COR-L47 (cell line): ENCODE data around the gene CACNA2D3.
A peak's percentile ranks its signal among the peaks of the same experiment; 100 is the strongest.
"Not testable (repeated sequence)": the region's sequence is repeated elsewhere in the genome, so short reads cannot be mapped to it uniquely, and the experiment has no call there.

ENCODE experiments used
- DNase-seq: peaks from one replicate; lab custom pipeline; 2025; lab: John Stamatoyannopoulos, UW

Gene CACNA2D3

GRCh38 chr3:54573858-54574257, 451.5 kb downstream of the CACNA2D3 start:
- no peak for DNase-seq

GRCh38 chr3:54574906-54575617, 452.7 kb downstream of the CACNA2D3 start:
- DNase-seq: no peak

- no peak for DNase-seq
Observed at GRCh38 chr3:54575618-54575960, 453.2 kb downstream of the CACNA2D3 start.

GRCh38 chr3:54577313-54577712, 455.0 kb downstream of the CACNA2D3 start:
- DNase-seq: no peak

GRCh38 chr3:54578417-54578816, 456.1 kb downstream of the CACNA2D3 start:
- DNase-seq: no peak

DNA sequence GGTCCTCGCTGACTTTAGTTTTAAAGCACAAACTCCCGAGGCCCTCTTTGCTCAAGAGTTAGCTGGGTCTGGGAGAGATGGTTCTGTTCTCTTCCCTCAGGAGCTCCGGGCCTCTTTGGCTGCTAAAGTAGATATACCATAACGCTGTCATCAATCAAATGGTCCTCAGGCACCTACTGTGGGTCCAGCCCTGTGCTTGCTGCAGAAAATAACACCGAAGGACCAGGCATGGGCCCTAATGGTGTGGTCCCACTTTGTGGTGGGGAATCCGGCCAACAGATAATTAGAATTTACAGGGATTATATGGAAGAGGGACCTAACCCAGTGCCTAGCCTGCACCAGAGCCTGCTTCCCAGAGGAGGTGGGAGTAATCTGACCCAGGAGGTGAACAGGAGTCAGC, 458.1 kb downstream of the CACNA2D3 start:
- no peak for DNase-seq

DNA sequence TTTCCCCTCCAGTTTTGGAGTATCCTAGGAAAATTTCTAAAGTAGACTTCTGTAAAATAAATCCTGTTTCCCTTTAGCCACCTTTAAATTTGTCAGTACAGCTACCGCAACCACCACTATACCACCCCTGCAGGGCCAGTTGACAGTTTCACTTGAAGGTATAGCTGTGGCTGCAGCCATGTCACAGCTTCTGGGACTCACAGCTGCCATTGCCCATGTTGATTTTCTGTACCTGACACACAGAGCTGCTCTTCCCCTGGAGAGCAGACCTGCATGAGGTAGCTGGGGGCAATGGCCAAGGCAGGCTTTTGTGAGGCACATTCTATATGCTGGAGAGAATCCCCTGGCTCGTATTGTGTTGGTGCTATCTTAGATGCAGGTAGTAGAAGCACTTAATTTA, 460.1 kb downstream of the CACNA2D3 start:
- no peak for DNase-seq

- no peak for DNase-seq
Observed at GRCh38 chr3:54591157-54591556, 468.8 kb downstream of the CACNA2D3 start.

DNA sequence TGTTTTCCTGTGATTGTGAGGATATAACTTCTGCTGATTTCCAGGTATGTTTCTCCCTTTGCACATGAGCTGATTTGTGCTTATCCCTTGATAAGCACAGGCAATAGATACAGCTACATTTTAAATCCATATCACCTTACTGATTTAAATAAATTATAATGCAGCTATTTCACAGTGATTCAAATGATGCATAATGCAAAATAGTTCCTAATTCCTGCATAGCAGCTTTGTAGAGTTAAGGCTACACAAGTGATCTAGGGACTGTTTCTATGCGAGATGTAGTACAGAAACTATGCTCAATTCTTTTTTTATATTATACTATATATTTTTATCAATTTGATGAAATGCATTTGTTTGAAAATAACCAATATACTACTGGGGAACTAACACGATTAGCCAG, 471.3 kb downstream of the CACNA2D3 start:
- DNase-seq: no peak

GRCh38 chr3:54596087-54596486, 473.7 kb downstream of the CACNA2D3 start:
- no peak for DNase-seq

DNA sequence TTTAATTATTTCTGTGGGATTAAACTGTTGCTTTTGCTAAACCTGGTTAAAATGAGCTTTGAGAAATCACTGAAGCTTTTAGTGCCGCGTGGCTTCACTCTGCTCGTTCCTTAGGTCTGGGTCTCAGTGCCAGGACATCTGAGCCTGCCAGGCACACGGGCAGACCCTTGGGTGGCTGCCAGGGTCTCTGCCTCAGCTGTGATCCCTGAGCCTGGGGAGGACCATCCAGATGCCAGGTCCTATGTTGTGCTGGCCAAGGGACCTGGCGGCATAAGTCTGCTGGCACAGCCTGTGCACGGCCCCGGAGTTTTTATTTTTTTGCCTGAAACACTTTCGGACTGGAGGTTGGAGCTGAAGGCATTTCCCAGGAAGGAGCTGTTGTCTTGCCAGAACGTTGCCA, 477.4 kb downstream of the CACNA2D3 start:
- DNase-seq: no peak

DNA sequence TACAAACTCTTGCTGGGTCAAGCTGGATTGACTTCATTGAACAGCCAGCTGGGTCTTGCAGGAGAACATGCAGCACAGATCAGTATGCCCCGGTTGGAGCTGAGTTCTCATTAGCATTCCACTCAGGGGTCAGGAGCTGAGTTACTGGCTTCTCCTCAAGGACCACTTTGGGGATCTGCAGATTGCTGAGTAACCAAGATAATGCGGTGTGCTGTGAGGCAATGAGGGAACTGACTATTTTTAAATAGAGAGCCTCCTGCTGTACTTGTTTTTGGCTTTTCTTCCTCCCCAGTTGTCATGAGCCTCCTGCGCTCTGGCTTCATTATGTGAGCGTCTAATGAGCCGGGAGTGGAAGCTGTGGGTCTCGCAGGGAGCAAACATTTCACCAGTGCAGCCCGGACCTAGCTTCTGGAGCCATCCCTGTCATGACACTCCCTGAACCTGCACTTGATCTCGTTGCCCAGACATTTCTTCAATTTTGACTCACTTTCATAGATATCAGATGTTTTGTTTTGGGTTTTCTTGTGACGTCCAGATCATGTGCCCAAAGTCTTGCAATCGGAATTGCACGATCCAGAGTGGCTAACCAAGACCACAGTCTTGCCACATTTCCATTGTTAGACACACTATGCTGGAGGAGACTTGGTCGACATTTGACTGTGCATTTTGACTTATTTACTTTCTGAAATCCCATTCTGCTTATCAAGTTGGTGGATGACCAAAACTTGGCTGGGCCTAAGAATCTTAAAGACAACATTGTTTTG, 478.3 kb downstream of the CACNA2D3 start:
- DNase-seq: no peak

- DNase-seq: no peak
Observed at GRCh38 chr3:54604495-54604894, 482.1 kb downstream of the CACNA2D3 start.

DNA sequence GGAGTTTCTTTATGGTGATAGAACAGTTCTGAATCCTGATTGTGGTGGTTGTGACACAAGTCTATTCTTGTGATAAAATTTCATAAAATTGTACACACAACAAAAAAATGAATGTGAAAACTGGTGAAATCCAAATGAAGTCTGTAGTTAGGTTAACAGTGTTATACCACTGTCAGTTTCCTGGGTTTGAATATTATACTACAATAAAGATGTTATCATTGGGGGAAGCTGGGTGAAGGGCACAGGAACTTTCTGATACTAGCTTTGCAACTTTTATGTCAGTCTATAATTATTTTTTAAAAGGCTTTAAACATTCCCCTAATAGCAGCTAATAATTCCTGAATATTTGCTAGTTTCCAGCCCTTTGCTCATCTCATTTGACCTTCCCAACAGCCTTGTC, 485.7 kb downstream of the CACNA2D3 start:
- no peak for DNase-seq

DNA sequence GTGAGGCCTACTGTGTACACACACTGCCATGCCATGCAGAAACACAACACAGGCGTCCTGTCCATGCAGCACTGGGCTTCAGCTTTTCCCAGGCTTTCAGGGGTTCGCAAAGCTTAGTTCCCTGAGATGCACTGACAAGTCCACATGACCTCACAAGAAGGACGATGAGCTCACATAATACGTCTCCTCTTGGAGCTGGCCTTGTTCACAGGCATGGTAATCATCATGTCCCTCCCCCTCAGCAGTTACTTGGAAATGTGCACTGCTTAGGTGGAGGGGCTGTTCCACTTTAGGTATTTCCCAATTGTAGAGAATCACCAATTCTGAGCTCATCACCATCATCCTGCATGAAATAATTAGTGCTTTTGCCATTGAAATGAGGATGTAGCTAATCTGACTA, 496.7 kb downstream of the CACNA2D3 start:
- no peak for DNase-seq

DNA sequence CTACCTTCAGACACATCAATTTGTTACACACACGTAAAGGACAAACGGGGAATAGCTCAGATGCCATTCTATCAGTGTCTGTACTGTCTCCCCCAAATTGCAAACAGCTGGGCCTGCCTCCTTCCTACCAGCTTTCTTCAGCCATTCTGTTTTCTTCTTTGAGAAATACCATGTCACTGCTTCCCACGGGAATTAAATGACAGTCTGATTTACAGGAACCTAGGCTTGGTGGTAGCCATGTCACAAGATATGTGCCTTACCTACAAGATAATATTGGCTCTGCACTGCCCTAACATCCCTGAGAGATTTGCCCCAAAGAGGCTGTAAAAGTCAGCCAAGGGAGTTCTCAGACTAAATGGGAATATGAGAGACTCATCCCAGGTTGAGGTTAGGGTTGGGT, 497.2 kb downstream of the CACNA2D3 start:
- DNase-seq: no peak

- DNase-seq: peak; percentile 30
Observed at GRCh38 chr3:54621184-54621583, 498.8 kb downstream of the CACNA2D3 start.

DNA sequence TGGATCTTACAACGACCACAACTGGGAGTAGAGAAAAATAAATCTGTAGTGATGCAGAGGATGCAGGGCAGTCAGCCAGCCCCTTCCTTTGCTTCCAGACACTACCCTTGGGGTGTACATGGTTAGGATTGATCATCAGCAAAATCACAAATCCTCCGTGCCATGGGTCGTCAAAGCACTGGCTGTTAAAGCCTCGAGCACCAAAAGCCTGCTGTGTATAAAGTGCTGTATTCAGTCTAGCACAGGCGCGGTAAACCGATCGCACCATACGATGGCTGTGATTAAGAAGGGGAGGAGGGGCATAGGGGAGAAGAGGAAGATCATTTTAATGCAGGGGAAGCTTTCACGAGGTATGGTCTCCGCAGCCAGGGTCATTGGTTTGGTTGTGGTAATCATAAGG, 500.3 kb downstream of the CACNA2D3 start:
- DNase-seq: no peak

GRCh38 chr3:54625805-54626787, 503.7 kb downstream of the CACNA2D3 start:
- no peak for DNase-seq

GRCh38 chr3:54628888-54629441, 506.6 kb downstream of the CACNA2D3 start:
- no peak for DNase-seq

DNA sequence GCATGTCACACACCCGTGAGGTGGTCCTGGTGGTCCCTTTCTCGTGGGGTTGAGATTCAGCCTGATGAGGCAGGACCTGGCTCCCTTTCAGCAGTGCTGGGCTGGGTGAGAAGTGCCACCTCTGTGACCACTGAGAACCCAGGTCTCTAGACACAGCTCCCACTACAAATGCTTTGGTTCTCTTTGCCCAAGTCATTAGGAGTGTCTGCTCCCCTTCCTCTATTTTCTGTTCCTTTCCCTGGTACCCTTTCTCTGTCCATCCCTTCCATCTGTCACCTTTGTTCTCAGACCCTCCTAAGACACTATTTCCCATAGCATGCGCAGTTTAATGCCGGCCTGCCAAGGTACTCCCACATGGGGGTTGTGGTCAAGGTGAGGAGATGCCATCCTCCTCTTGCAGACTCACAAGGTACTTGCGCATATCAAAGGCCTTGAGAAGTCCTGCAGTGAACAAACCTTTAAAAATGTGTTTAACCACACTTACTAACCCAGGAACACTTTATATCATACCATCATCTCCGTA, 507.8 kb downstream of the CACNA2D3 start:
- no peak for DNase-seq

GRCh38 chr3:54631001-54631400, 508.6 kb downstream of the CACNA2D3 start:
- DNase-seq: not testable (repeated sequence)
